SK-N-SH (cell line): Measurements from ENCODE around the gene KARS1. TPM values are rescaled to one million over a fixed set of nuclear protein-coding genes. Genes with fewer than 3 reads are reported as not detected.

Experiments
- CTCF ChIA-PET: fragments of 300-600, 350-600 bp; formaldehyde crosslinking; extraction: SDS; loops from one replicate; lab custom pipeline; 2021; lab: Yijun Ruan, JAX
- POLR2A ChIA-PET: fragments of 350-600 bp; sonication (Branson Sonifier 250); formaldehyde crosslinking; extraction: SDS; loops from one replicate; lab custom pipeline; 2020; ENCODE audit warnings: antibody characterized with exemption, inconsistent platforms; lab: Yijun Ruan, JAX
- DNase-seq: peaks from one replicate; pipeline ENCODE4 v3.0.0; 2012
- H2AFZ ChIP-seq: fragments of 200-600 bp; sonication (generic); 2 replicates; pipeline ENCODE4 v1.8.1; 2016; ENCODE audit warnings: antibody characterized with exemption, mild to moderate bottlenecking, low read depth
- H3F3A ChIP-seq: fragments of 200-600 bp; sonication (generic); replicated peaks from 2 replicates; pipeline ENCODE3; 2016; ENCODE audit warnings: antibody characterized with exemption, mild to moderate bottlenecking; ENCODE audit not compliant: insufficient read depth
- H3K27ac ChIP-seq, 2 experiments: fragments of 200-500 bp in 1 of 2; fragments of 200-600 bp in 1 of 2; sonication (Bioruptor generic) in 1 of 2; sonication (generic), shearing (Covaris generic) in 1 of 2; 2 replicates each; pipeline versions ENCODE4 v1.5.1 to v1.6.1; 2014 to 2016; ENCODE audit warnings: low read depth in 2 of 2, inconsistent platforms in 1 of 2, low read length in 1 of 2, mild to moderate bottlenecking in 1 of 2, mixed read lengths in 1 of 2
- H3K27me3 ChIP-seq: fragments of 200-600 bp; sonication (generic), shearing (Covaris generic); 2 replicates; pipeline ENCODE4 v1.6.1; 2016; ENCODE audit warnings: mixed run types; ENCODE audit not compliant: insufficient read depth
- H3K36me3 ChIP-seq, 2 experiments: fragments of 200-500 bp in 1 of 2; fragments of 200-600 bp in 1 of 2; sonication (Bioruptor generic) in 1 of 2; sonication (generic) in 1 of 2; replicated peaks in 1 of 2; 2 replicates each; pipeline versions ENCODE3 to v1.5.1; 2014 to 2016; ENCODE audit warnings: low read length in 1 of 2, mild to moderate bottlenecking in 1 of 2; ENCODE audit not compliant: insufficient read depth in 2 of 2, control insufficient read depth in 1 of 2
- H3K4me1 ChIP-seq, 2 experiments: fragments of 200-500 bp in 1 of 2; fragments of 200-600 bp in 1 of 2; sonication (Bioruptor generic) in 1 of 2; sonication (generic), shearing (Covaris generic) in 1 of 2; 2 replicates each; pipeline versions ENCODE4 v1.5.1 to v1.6.1; 2014 to 2016; ENCODE audit warnings: low read depth in 1 of 2, low read length in 1 of 2, mixed run types in 1 of 2; ENCODE audit not compliant: insufficient read depth in 2 of 2, control insufficient read depth in 1 of 2
- H3K4me2 ChIP-seq: fragments of 200-600 bp; sonication (generic), shearing (Covaris generic); 2 replicates; pipeline ENCODE4 v1.6.1; 2017; ENCODE audit warnings: mixed run types
- H3K4me3 ChIP-seq, 2 experiments: fragments of 200-500 bp in 1 of 2; fragments of 200-600 bp in 1 of 2; sonication (Bioruptor generic) in 1 of 2; sonication (generic), shearing (Covaris generic) in 1 of 2; 2 replicates each; pipeline versions ENCODE4 v1.5.1 to v1.8.1; 2014 to 2016; ENCODE audit warnings: low read depth in 2 of 2, inconsistent platforms in 1 of 2, low read length in 1 of 2, mild to moderate bottlenecking in 1 of 2, mixed read lengths in 1 of 2, moderate library complexity in 1 of 2
- H3K79me2 ChIP-seq: fragments of 200-600 bp; sonication (generic); 2 replicates; pipeline ENCODE4 v1.8.1; 2017; ENCODE audit warnings: mild to moderate bottlenecking; ENCODE audit not compliant: insufficient read depth
- H3K9ac ChIP-seq: fragments of 200-600 bp; sonication (generic); 2 replicates; pipeline ENCODE4 v1.6.1; 2017; ENCODE audit warnings: mixed run types
- H3K9me2 ChIP-seq: fragments of 200-600 bp; sonication (generic); 2 replicates; pipeline ENCODE4 v1.6.1; 2017; ENCODE audit warnings: mixed run types
- H3K9me3 ChIP-seq: fragments of 200-600 bp; sonication (generic); 2 replicates; pipeline ENCODE4 v1.6.1; 2017; ENCODE audit warnings: mixed run types, mild to moderate bottlenecking, moderate library complexity
- H4K20me1 ChIP-seq: fragments of 200-600 bp; sonication (generic); 2 replicates; pipeline ENCODE4 v1.6.1; 2017; ENCODE audit warnings: mild to moderate bottlenecking, mixed run types; ENCODE audit not compliant: insufficient read depth
- CTCF ChIP-seq: fragments of 200-600 bp; sonication (generic); IDR thresholded peaks from 2 replicates; pipeline ENCODE4 v1.6.1; 2017; ENCODE audit warnings: antibody characterized with exemption, mild to moderate bottlenecking, moderate library complexity
- FOXM1 ChIP-seq: IDR thresholded peaks from 2 replicates; pipeline ENCODE4 v1.4.0; 2012; ENCODE audit warnings: low read depth, mild to moderate bottlenecking
- GABPA ChIP-seq: IDR thresholded peaks from 2 replicates; pipeline ENCODE4 v1.4.0; 2012; ENCODE audit warnings: low read depth, mild to moderate bottlenecking
- GATA2 ChIP-seq: sonication (generic); formaldehyde crosslinking; IDR thresholded peaks from 2 replicates; pipeline ENCODE4 v1.5.0; 2020; ENCODE audit warnings: mild to moderate bottlenecking, missing genetic modification reagents
- IRF3 ChIP-seq: fragments of 150-350 bp; IDR thresholded peaks from 2 replicates; pipeline ENCODE4 v1.6.1; 2016; ENCODE audit warnings: mild to moderate bottlenecking, low read depth, low read length
- NFIC ChIP-seq: IDR thresholded peaks from 2 replicates; pipeline ENCODE4 v1.4.0; 2012; ENCODE audit warnings: borderline replicate concordance
- POLR2AphosphoS5 ChIP-seq: IDR thresholded peaks from 2 replicates; pipeline ENCODE4 v1.6.1; 2012; ENCODE audit warnings: low read depth, low read length
- RAD21 ChIP-seq: IDR thresholded peaks from 2 replicates; pipeline ENCODE4 v1.6.1; 2012; ENCODE audit warnings: mild to moderate bottlenecking, low read length
- SIN3A ChIP-seq: IDR thresholded peaks from 2 replicates; pipeline ENCODE4 v1.6.1; 2012; ENCODE audit warnings: low read depth, mild to moderate bottlenecking, low read length, moderate library complexity, borderline replicate concordance
- SMC3 ChIP-seq: IDR thresholded peaks from 2 replicates; pipeline ENCODE4 v1.6.1; 2012; ENCODE audit warnings: low read depth, low read length, improper control_type of control experiment
- TEAD4 ChIP-seq: IDR thresholded peaks from 2 replicates; pipeline ENCODE4 v1.4.0; 2012; ENCODE audit warnings: mild to moderate bottlenecking, borderline replicate concordance; ENCODE audit not compliant: insufficient read depth
- WGBS: methylation state at CpG from one replicate; pipeline ENCODE4 v1.1.6; 2017; ENCODE audit warnings: low lambda C conversion rate; 5-methylcytosine and 5-hydroxymethylcytosine counted together
- polyA plus RNA-seq, 3 experiments: library from polyadenylated mRNA; depleted of rRNA; stranded (reverse); fragments of >200 nt; gene quantifications; 2 replicates each; pipeline ENCODE4 v1.2.3, GENCODE V29; 2012
- TF ChIP-seq, protein P1 (sequence below): IDR thresholded peaks from 2 replicates; pipeline ENCODE4 v1.6.1; 2012; ENCODE audit warnings: mild to moderate bottlenecking, low read depth, low read length, moderate library complexity
- TF ChIP-seq, protein P2 (sequence below): IDR thresholded peaks from 2 replicates; pipeline ENCODE4 v1.4.0; 2012; ENCODE audit warnings: low read depth, borderline replicate concordance

KARS1 gene
- polyA plus RNA-seq, 1 of the 3 experiments (the other 2 are of a cell fraction) = 134 TPM

DNA sequence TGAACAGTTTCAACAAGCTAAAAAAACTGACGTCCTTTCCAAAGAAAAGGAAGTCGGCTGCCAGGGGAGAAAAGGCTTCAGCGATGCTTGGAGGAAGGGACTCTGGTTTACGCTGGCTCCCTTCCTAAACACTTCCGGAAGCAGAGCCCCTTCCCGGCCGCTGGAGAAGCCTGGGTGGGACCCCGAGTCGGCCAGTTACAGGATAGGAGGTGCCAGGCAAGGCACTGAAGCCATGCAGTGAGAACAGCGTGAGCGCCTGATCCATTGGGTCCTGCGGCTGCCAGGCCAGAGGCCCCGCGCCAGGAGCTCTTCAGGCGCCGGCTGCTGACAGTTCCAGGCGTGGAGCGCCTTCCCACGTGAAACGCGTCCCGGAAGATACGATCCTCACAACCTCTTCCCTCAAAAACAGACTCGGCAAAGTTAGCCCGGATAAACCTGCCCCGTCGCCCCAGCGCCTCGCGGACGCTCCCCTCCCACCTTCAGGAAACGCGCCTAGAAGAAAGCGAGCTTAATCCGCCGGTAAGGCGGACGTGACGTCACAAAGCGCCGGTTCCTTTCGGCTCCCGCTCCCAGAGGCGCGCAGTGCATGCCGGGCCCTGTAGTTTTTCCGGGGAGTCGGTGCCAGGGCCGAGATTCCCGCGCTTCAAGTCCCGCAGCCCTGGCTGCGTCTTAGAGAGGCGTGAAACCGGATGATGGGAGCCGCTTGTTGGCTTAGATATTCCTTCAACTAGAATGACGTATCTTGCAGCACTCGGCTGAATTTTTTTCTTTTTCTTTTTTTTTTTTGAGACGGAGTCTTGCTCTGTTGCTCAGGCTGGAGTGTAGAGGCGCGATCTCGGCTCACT lies 24.5 kb downstream of the KARS1 start, which contains the start of gene ADAT1 (continued):
- TF ChIP-seq, protein P1, sequence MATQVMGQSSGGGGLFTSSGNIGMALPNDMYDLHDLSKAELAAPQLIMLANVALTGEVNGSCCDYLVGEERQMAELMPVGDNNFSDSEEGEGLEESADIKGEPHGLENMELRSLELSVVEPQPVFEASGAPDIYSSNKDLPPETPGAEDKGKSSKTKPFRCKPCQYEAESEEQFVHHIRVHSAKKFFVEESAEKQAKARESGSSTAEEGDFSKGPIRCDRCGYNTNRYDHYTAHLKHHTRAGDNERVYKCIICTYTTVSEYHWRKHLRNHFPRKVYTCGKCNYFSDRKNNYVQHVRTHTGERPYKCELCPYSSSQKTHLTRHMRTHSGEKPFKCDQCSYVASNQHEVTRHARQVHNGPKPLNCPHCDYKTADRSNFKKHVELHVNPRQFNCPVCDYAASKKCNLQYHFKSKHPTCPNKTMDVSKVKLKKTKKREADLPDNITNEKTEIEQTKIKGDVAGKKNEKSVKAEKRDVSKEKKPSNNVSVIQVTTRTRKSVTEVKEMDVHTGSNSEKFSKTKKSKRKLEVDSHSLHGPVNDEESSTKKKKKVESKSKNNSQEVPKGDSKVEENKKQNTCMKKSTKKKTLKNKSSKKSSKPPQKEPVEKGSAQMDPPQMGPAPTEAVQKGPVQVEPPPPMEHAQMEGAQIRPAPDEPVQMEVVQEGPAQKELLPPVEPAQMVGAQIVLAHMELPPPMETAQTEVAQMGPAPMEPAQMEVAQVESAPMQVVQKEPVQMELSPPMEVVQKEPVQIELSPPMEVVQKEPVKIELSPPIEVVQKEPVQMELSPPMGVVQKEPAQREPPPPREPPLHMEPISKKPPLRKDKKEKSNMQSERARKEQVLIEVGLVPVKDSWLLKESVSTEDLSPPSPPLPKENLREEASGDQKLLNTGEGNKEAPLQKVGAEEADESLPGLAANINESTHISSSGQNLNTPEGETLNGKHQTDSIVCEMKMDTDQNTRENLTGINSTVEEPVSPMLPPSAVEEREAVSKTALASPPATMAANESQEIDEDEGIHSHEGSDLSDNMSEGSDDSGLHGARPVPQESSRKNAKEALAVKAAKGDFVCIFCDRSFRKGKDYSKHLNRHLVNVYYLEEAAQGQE = no peak
- peak; percentile 89 for TF ChIP-seq SIN3A
- TF ChIP-seq GABPA = peak; percentile 90
- no peak for TF ChIP-seq TEAD4
- TF ChIP-seq RAD21 = no peak
- no peak for TF ChIP-seq IRF3
- no peak for TF ChIP-seq FOXM1
- TF ChIP-seq GATA2 = no peak

DNA sequence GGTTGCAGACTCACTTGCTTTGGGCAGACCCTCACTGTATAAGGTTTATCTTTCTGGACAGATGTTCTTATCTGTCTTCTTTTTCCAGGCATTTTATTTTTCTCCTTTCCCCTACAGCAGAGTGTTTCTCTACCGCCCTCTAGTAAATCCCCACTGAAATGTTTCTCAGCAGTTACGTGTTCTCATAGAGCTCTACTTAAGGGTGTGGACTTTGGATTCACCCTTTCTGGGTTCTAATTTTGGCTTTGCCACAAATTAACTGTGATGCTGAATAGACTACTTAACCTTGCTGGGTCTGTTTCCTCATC lies 26.3 kb downstream of the KARS1 start:
- peak overlapping the region; percentile 91 for H3K4me2 ChIP-seq

More for the DNA sequence above, 26.3 kb downstream of the KARS1 start:
- no peaks in the 10 kb centered on the region for H3K9me2 ChIP-seq
- H3F3A ChIP-seq = peaks cover 18% of the 10 kb centered on the region
- 15% methylated on average over 2 of the region's 2 CpGs for WGBS
- H3K4me1 ChIP-seq = peaks cover 6 to 14% of the 10 kb centered on the region in 2 experiments; a peak in 3 of 4 replicates
- H2AFZ ChIP-seq = no peak overlapping the region
- ChIA-PET CTCF (interaction anchor here (0.6 to 5.1 kb wide), 28 partner anchors 9 to 1550 kb away, joined by 3 to 37 read pairs (median 4); partner anchors contain the start of gene GABARAPL2), POLR2A (no interaction called here)
- H3K9me3 ChIP-seq = no peaks in the 10 kb centered on the region
- peaks cover 35 to 40% of the 10 kb centered on the region in 2 experiments for H3K36me3 ChIP-seq
- TF ChIP-seq CTCF (peak; percentile 68), RAD21 (peak; percentile 72), SMC3 (peak; percentile 47), NFIC (no peak), POLR2AphosphoS5 (peak; percentile 35; the same call in 1 of the 2 replicates), FOXM1 (no peak)
- TF ChIP-seq, protein P2, sequence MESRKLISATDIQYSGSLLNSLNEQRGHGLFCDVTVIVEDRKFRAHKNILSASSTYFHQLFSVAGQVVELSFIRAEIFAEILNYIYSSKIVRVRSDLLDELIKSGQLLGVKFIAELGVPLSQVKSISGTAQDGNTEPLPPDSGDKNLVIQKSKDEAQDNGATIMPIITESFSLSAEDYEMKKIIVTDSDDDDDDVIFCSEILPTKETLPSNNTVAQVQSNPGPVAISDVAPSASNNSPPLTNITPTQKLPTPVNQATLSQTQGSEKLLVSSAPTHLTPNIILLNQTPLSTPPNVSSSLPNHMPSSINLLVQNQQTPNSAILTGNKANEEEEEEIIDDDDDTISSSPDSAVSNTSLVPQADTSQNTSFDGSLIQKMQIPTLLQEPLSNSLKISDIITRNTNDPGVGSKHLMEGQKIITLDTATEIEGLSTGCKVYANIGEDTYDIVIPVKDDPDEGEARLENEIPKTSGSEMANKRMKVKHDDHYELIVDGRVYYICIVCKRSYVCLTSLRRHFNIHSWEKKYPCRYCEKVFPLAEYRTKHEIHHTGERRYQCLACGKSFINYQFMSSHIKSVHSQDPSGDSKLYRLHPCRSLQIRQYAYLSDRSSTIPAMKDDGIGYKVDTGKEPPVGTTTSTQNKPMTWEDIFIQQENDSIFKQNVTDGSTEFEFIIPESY = no peak
- peak overlapping the region in 1 of 2 experiments; percentile 47; a peak in 2 of 4 replicates for H3K27ac ChIP-seq
- H3K9ac ChIP-seq = peak overlapping the region; percentile 82; the same call in 1 of the 2 replicates
- peaks cover 21% of the 10 kb centered on the region for H3K79me2 ChIP-seq
- no peaks in the 10 kb centered on the region for H3K27me3 ChIP-seq
- DNase-seq = peak; percentile 56
- peak overlapping the region; percentile 85; a peak in 3 of 4 replicates for H3K4me3 ChIP-seq
- H4K20me1 ChIP-seq = no peaks in the 10 kb centered on the region
